Adrenal gland (tissue), 12 donors: ENCODE results near the gene SPTB. TPM values are rescaled to one million over a fixed set of nuclear protein-coding genes. Genes with fewer than 3 reads are reported as not detected.

Source experiments
- DNase-seq, 7 donors: peaks; one replicate each; pipeline ENCODE4 v3.0.0-alpha.2; 2019 to 2020
- H3K27ac ChIP-seq, 5 donors: fragments of 200-600 bp; sonication (generic) in 4 of 5; 1 replicate in 3 of 5; 2 replicates in 2 of 5; pipeline versions ENCODE4 v1.5.1 to v1.8.0; 2016 to 2020; ENCODE audit warnings: mild to moderate bottlenecking in 1 of 5
- H3K27me3 ChIP-seq: fragments of 200-600 bp; 2 replicates; pipeline ENCODE4 v1.8.0; 2021
- H3K36me3 ChIP-seq, 2 donors: fragments of 200-600 bp; replicated peaks in 1 of 2; 1 replicate in 1 of 2; 2 replicates in 1 of 2; pipeline versions ENCODE4 v1.5.1 to v1.8.0; 2018 to 2022
- H3K4me1 ChIP-seq, 2 donors: fragments of 200-600 bp; replicated peaks in 1 of 2; 1 replicate in 1 of 2; 2 replicates in 1 of 2; pipeline versions ENCODE4 v1.5.1 to v1.8.0; 2018 to 2021
- H3K4me3 ChIP-seq, 4 donors: fragments of 200-600 bp; sonication (generic) in 3 of 4; one replicate each; pipeline ENCODE4 v1.5.1; 2016 to 2018
- H3K9me3 ChIP-seq, 3 donors: fragments of 200-600 bp; sonication (generic) in 1 of 3; replicated peaks in 1 of 3; 1 replicate in 2 of 3; 2 replicates in 1 of 3; pipeline versions ENCODE4 v1.5.1 to v1.8.0; 2016 to 2021
- POLR2A ChIP-seq, 2 donors: fragments of 450-650 bp; IDR thresholded peaks; one replicate each; pipeline ENCODE4 v1.6.1; 2017; ENCODE audit warnings: antibody characterized with exemption in 2 of 2, mild to moderate bottlenecking in 2 of 2, moderate library complexity in 1 of 2
- WGBS, 4 donors: extraction: QIAGEN DNeasy Blood & Tissue Kit in 2 of 4; methylation state at CpG; one replicate each; pipeline versions ENCODE4 v1.1.5 to v1.1.7; 2013 to 2017; 5-methylcytosine and 5-hydroxymethylcytosine counted together
- intact Hi-C, 2 donors: fragments of 100-400 bp; cut with DNase I; formaldehyde crosslinking; loops; one replicate each; pipeline versions ENCODE4 v1.14.1 to v1.15.0; 2022 to 2023
- polyA plus RNA-seq, 3 donors: library from polyadenylated mRNA; stranded (reverse); fragments of 200-250 nt in 2 of 3; fragments of 350-450 nt in 1 of 3; fragmentation: Illumina TruSeq in 1 of 3; extraction: RNeasy Lipid Tissue Mini Kit (QIAGEN cat#74804) in 1 of 3; gene quantifications; one replicate each; pipeline ENCODE4 v1.2.3, GENCODE V29; 2013 to 2014
- total RNA-seq, 9 donors: library from RNA; depleted of rRNA in 4 of 9; stranded (reverse); fragments of >200 nt in 4 of 9; fragments of 120-200 nt in 1 of 9; fragmentation: NEBNext Ultra II Directional in 1 of 9; extraction: Animal tissue kit (Norgen Biotek cat#: 25700) in 1 of 9; gene quantifications; one replicate each; pipeline versions ENCODE4 v1.1.0 to v1.2.4, GENCODE V29; 2013 to 2023
- TF ChIP-seq, protein P1 (sequence below), 6 experiments: fragments of 450-650 bp in 4 of 6; fragments of 200-600 bp in 2 of 6; sonication (generic) in 1 of 6; IDR thresholded peaks; 1 replicate in 5 of 6; 2 replicates in 1 of 6; pipeline versions ENCODE4 v1.5.1 to v1.8.0; 2016 to 2021; ENCODE audit warnings: antibody characterized with exemption in 6 of 6, mild to moderate bottlenecking in 2 of 6, moderate library complexity in 1 of 6
- donor health status: healthy with polysubstance abuse.
- donor health status: Bipolar disorder and iron deficiency.
- donor health status: DM: yes; HTN: yes; CAD: no.
- donor health status: DM: no; HTN: no; CAD: no.
- donor health status: DM: no; HTN: no; CAD: no.
- donor health status: DM: yes; HTN: yes; CAD: no.

Gene SPTB
- total and polyA plus RNA-seq, 12 donors, result 0.18 to 14.5 (median 1.2) TPM

DNA sequence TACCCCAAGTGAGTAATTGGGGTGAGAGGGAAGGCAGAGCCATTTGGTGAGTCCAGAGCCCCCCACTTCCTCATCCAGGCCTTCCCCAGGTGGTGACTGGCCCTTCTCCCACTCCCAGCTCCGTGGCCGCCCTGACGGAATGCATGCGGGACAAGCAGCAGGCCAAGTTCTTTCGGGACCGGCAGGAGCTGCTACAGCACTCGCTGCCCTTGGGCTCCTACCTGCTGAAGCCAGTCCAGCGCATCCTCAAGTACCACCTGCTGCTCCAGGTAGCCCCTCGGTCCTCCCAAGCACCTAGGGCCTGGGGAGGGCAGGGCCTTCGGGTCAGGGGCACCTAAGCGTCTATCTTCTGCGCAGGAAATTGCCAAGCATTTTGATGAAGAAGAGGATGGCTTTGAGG lies 149.0 kb downstream of the SPTB start:
- no peak for DNase-seq
- Histone ChIP-seq H3K4me1 (no peaks in the 10 kb centered on the region), H3K4me3 (no peak overlapping the region), H3K27me3 (no peaks in the 10 kb centered on the region), H3K27ac (no peak overlapping the region), H3K9me3 (no peaks in the 10 kb centered on the region), H3K36me3 (peaks cover 0 to 3% of the 10 kb centered on the region in 2 donors)
- intact Hi-C loops, result no loop called here
- TF ChIP-seq, protein P1, sequence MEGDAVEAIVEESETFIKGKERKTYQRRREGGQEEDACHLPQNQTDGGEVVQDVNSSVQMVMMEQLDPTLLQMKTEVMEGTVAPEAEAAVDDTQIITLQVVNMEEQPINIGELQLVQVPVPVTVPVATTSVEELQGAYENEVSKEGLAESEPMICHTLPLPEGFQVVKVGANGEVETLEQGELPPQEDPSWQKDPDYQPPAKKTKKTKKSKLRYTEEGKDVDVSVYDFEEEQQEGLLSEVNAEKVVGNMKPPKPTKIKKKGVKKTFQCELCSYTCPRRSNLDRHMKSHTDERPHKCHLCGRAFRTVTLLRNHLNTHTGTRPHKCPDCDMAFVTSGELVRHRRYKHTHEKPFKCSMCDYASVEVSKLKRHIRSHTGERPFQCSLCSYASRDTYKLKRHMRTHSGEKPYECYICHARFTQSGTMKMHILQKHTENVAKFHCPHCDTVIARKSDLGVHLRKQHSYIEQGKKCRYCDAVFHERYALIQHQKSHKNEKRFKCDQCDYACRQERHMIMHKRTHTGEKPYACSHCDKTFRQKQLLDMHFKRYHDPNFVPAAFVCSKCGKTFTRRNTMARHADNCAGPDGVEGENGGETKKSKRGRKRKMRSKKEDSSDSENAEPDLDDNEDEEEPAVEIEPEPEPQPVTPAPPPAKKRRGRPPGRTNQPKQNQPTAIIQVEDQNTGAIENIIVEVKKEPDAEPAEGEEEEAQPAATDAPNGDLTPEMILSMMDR (IDR thresholded peaks at IDR 0.05), result no peak
- no peak for TF ChIP-seq POLR2A (IDR thresholded peaks at IDR 0.05)
- WGBS, 4 donors, result 89 to 97% (median 93%) methylated on average over 3 to 12 of the region's 12 CpGs

- Histone ChIP-seq H3K4me1 (no peaks in the 10 kb centered on the region), H3K27me3 (no peaks in the 10 kb centered on the region), H3K4me3 (no peak overlapping the region), H3K9me3 (no peaks in the 10 kb centered on the region), H3K36me3 (peaks cover 0 to 3% of the 10 kb centered on the region in 2 donors), H3K27ac (no peak overlapping the region)
- WGBS, 4 donors, result 80 to 100% (median 88%) methylated on average over 1 of the region's 1 CpG
- intact Hi-C loops, result no loop called here
- no peak for DNase-seq
- TF ChIP-seq, protein P1 (IDR thresholded peaks at IDR 0.05), result no peak
- TF ChIP-seq POLR2A (IDR thresholded peaks at IDR 0.05), result no peak
Observed at GRCh38 chr14:64730061-64730440, 149.7 kb downstream of the SPTB start.

DNA sequence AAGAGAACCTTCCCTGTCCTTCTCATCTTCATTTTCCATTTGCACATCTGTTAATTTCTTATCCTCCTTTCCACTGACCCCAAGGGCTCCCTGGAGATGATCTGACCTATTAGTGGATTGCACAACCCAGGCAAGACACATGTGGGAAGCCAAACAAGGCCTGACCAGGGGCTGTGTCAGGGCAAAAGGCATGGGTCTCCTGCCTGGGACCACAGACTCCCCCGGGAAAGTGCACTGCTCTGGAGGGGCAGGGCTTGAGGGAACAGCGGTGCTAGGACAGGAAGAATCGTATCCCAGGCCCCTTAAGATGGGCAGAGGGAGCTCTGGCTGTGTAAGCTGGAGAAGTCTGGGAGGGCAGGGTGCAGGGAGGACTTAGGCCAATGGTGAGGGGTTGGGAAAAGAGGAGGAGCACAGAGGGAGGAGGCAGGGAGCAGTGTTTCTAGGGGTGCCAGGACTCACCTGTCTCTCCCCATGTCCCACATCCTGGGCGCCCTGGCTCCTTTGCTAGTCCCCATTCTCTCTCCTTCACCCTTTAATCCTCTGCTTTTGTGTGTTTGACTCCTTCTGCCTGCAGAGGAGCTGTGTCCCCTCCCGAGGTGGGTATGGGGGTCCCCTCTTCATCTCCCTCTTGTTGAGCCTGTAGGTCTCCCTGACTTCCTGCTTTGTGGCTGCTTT lies 150.2 kb downstream of the SPTB start:
- H3K4me3 ChIP-seq, result no peak overlapping the region
- WGBS, 4 donors, result 68 to 83% (median 73%) methylated on average over 5 of the region's 5 CpGs
- no peaks in the 10 kb centered on the region for H3K9me3 ChIP-seq
- H3K36me3 ChIP-seq, result peaks cover 0 to 3% of the 10 kb centered on the region in 2 donors
- H3K27ac ChIP-seq, result no peak overlapping the region
- no peak for TF ChIP-seq POLR2A (IDR thresholded peaks at IDR 0.05)
- TF ChIP-seq, protein P1 (IDR thresholded peaks at IDR 0.05), result no peak
- no peak for DNase-seq
- H3K27me3 ChIP-seq, result no peaks in the 10 kb centered on the region
- no peaks in the 10 kb centered on the region for H3K4me1 ChIP-seq
- intact Hi-C loops, result no loop called here

- no peak for DNase-seq
- H3K4me1 ChIP-seq, result no peaks in the 10 kb centered on the region
- no peaks in the 10 kb centered on the region for H3K9me3 ChIP-seq
- TF ChIP-seq, protein P1 (IDR thresholded peaks at IDR 0.05), result no peak
- TF ChIP-seq POLR2A (IDR thresholded peaks at IDR 0.05), result no peak
- H3K27me3 ChIP-seq, result no peaks in the 10 kb centered on the region
- intact Hi-C loops, result no loop called here
- peaks cover 0 to 3% of the 10 kb centered on the region in 2 donors for H3K36me3 ChIP-seq
- WGBS, 4 donors, result 92 to 94% (median 93%) methylated on average over 7 to 10 of the region's 10 CpGs
- no peak overlapping the region for H3K27ac ChIP-seq
- no peak overlapping the region for H3K4me3 ChIP-seq
Observed at GRCh38 chr14:64728856-64729255, 150.9 kb downstream of the SPTB start.
